GF-D8 (cell line): ENCODE measurements around the gene LARGE1.

Source experiments
- DNase-seq: peaks from one replicate; lab custom pipeline; 2025; lab: John Stamatoyannopoulos, UW

Gene LARGE1

GRCh38 chr22:33561149-33561807 lies 359.0 kb downstream of the LARGE1 start:
- no peak for DNase-seq

GRCh38 chr22:33557836-33558235 lies 362.4 kb downstream of the LARGE1 start:
- DNase-seq, result no peak

GRCh38 chr22:33555814-33556522 lies 364.3 kb downstream of the LARGE1 start:
- no peak for DNase-seq

- no peak for DNase-seq
Measured at GRCh38 chr22:33553493-33553892, 366.8 kb downstream of the LARGE1 start.

- no peak for DNase-seq
Measured at GRCh38 chr22:33544707-33545106, 375.6 kb downstream of the LARGE1 start.

- DNase-seq, result no peak
Measured at GRCh38 chr22:33542722-33543121, 377.6 kb downstream of the LARGE1 start.

GRCh38 chr22:33542153-33542552 lies 378.1 kb downstream of the LARGE1 start:
- no peak for DNase-seq

- DNase-seq, result no peak
Measured at GRCh38 chr22:33539902-33540751, 380.1 kb downstream of the LARGE1 start.

- no peak for DNase-seq
Measured at GRCh38 chr22:33539202-33539901, 380.9 kb downstream of the LARGE1 start.

GRCh38 chr22:33538277-33538885 lies 381.9 kb downstream of the LARGE1 start:
- DNase-seq, result no peak

GRCh38 chr22:33537059-33537458 lies 383.2 kb downstream of the LARGE1 start:
- no peak for DNase-seq

- no peak for DNase-seq
Measured at GRCh38 chr22:33535937-33536875, 384.1 kb downstream of the LARGE1 start.

GRCh38 chr22:33529424-33530113 lies 390.7 kb downstream of the LARGE1 start:
- DNase-seq, result no peak

- DNase-seq, result no peak
Measured at GRCh38 chr22:33528183-33528582, 392.1 kb downstream of the LARGE1 start.

GRCh38 chr22:33526434-33527107 lies 393.7 kb downstream of the LARGE1 start:
- DNase-seq, result no peak

GRCh38 chr22:33524511-33525260 lies 395.6 kb downstream of the LARGE1 start:
- no peak for DNase-seq

GRCh38 chr22:33521879-33522665 lies 398.2 kb downstream of the LARGE1 start:
- DNase-seq, result no peak
